GM18499 (cell line): ENCODE data around the gene DCST1.

Source experiments
- ATAC-seq: cut with Tn5 transposase; IDR thresholded peaks from one replicate; pipeline ENCODE4 v1.9.1; 2021; ENCODE audit warnings: moderate number of reproducible peaks; ENCODE audit not compliant: insufficient read depth, unreplicated experiment

DCST1 gene

GRCh38 chr1:155012026-155012546 lies 21.5 kb upstream of the DCST1 start:
- no peak for ATAC-seq

GRCh38 chr1:155012776-155013602 lies 20.6 kb upstream of the DCST1 start:
- ATAC-seq = no peak

DNA sequence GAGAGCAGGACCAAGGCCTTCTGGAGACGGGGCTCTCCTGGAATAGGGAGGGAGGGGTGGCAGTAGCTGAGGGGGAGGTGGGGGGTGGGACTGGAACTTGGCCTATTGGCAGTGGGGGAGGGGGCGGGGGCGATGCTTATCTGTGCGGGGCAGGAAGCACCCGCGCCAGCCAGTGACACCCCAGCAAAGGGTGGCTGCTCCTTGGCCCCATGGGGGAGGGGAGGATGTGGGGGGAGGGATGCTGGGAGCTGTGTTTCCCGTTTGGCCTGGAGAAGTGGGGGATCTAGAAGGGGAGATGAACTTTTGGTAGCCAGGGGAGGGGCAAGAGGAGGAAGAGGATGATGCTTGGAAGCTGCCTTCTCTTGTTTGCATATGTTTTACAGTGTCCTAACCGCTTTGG lies 20.0 kb upstream of the DCST1 start:
- no peak for ATAC-seq

GRCh38 chr1:155014709-155015508 lies 18.7 kb upstream of the DCST1 start:
- ATAC-seq = no peak

GRCh38 chr1:155015527-155016230 lies 17.9 kb upstream of the DCST1 start:
- ATAC-seq = no peak

GRCh38 chr1:155016231-155016831 lies 17.3 kb upstream of the DCST1 start:
- no peak for ATAC-seq

DNA sequence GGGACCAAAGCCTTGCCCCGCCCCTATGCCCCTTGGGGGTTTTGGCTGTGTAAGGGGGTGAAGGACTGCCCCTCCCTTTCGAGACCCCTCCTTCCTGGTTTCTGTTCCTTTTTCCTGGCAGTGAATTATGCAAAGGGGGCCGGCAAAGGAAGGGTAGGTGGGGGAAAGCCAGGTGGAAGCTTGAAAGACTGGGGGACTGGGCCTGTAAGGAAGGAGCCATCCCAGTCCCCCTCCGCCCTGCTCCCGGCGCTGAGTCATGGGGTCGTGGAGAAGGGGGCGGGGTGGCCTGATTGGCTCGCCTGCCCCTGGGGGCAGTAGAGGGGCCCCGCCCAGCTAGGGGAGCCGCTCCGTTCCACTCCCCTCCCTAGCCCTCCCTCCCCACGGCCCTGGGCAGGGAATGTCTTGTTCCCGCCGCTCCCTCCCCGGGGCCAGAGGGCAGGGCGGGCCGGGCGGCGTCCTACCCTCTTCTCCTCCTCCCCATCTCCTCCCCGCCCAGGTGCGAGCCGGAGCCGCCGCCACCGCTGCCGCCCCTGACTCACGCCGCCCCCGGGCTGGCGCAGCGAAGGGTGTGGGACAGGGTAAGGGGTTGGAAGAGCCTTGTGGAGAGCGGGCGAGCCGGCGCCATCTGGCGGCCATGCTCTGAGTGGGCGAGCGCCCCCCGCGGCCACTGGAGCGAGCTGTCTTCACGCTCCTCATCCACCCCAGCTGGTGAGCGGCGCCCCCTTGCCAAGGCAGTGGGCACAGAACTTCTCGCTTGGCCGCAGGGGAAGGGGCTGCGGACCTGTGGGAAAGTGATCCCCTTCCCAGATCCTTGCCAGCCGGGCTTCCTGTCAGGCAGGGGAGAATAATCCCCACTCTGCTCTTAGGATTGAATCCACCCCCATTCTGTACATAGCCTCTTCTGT lies 16.3 kb upstream of the DCST1 start:
- no peak for ATAC-seq

DNA sequence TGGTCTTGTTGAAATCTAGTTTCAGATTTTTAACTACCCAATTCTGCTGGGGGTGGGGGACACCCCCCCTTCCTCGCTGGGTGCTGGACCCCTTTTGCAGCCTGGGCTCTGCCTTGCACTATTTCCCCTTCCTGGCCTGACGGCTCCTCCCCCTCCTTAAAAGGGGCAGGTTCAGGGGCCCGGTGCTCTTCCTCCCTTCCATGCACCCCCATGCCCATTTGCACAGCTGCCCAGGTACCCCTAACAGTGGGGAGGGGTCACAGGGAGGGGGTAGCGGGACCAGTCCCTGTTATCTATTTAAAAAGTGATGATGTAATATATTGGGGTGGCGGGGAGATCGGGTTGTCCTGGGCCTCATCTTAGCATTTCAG lies 15.7 kb upstream of the DCST1 start:
- ATAC-seq = no peak

GRCh38 chr1:155018617-155019348 lies 14.8 kb upstream of the DCST1 start:
- no peak for ATAC-seq

DNA sequence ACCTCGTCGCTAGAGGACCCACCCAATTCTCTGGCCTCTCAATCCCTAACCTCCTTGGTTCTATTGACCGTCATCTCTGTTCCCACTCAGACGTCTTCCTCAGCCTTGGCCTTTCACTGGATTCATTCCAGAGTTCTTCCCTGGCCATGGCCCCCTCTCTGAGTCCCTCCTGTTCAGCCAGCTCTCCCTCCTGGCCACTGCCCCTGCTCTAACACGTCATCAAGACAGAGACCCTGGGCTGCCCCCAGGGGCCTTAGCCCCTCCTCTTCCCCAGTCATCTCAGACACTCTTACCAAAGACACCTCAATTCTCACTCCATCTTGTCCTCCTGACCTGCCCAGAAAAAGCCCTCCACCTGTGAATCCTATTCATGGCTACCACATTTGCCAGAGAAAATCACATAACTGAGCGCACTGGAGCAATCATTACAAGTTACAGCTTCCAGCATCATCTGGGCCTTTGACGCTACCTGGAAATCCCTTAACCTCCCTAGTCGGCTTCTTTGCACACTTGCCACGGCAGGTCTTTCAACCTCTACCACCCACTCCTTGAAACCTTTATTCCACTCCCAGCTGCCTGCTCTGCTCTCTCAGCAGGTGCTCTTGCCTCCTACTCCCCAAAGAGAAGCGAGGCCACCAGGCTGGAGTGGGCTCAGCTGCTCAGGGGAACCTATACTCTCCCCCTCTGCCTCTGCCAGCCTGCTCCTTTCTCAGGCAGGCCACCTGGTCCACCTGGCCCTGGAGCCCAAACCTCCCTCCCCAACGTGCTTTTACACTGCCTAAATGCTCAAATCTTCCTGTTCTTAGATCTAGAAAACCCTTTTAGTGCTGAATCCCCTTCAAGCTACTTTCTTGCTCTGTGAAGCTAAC lies 14.0 kb upstream of the DCST1 start:
- ATAC-seq = no peak

- ATAC-seq = no peak
Measured at GRCh38 chr1:155022136-155022926, 11.3 kb upstream of the DCST1 start.

GRCh38 chr1:155022927-155023236 lies 10.7 kb upstream of the DCST1 start:
- ATAC-seq = no peak

DNA sequence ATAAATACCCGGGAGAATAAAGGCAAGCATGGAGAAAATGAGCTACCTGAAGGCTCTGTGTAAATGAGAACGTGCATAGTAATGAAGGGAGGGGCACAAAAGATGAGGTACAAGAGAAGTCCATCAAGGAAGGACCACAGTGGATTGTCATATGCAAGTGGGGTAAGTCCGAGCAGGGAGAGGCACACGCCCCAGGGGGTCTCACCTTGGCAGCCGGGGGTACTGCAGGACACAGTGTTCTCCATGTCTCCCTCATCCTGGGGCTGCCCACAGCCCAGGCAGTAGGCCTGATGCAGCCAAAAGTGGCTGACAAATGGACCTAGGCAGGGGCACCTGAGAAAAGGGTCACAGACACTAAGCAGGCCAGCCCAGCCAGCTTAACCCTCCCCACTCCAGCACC lies 10.0 kb upstream of the DCST1 start:
- no peak for ATAC-seq

DNA sequence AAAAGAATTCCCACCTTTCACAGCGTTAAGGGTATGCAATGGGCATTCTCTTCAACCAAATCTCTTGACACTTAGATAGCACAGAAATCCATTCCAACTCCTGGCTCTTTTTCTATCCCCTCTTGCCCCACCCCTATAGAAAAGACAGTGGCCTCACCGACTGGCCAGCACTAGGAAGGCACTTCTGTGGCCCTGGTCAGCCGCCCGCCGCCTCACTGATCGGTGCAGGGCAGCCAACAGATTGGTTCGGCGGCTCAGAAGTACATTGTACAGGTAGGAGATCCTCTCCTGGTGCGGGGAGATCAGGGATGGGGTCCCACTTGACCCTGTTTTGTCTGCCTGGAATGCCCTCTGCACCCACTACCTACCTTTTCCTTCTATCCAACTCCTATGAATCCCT lies 9.3 kb upstream of the DCST1 start:
- ATAC-seq = no peak

DNA sequence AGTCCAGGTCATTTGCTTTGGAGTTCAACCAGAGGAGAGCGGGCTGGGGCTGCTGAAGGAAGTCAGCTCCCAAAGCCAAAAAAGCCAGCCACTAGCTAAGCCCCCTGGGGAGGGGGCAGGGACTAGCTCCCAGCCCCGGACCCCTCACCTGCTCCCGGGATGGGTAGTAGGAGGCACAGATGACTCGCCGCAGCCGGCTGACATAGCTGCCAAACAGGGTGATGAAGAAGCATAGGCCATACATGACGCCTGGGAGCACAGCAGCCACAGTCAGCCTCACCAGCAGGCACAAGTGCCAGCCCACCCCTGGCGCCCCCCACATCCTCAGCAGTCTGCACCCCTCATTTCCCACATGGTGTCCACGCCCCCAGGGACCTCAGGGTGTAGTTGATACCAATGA lies 7.5 kb upstream of the DCST1 start:
- no peak for ATAC-seq

DNA sequence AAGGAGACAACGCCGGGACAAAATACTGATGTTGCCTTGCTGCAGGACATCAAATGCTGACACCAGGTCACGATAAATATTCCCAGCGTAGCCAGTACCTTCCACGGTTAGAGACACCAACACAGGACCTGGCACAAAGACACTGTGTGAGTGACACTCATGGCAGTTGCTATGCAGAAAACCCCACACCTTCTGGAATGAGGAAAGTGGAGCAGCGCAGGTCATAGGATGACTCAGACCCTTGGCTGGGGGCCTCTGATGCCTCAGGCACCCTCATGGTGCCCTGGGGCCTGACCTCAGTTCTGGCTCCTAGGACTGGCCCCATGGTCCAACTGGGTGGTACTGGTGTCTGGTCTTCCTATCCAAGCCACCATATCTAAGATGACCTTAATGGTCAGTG lies 7.0 kb upstream of the DCST1 start:
- ATAC-seq = no peak

DNA sequence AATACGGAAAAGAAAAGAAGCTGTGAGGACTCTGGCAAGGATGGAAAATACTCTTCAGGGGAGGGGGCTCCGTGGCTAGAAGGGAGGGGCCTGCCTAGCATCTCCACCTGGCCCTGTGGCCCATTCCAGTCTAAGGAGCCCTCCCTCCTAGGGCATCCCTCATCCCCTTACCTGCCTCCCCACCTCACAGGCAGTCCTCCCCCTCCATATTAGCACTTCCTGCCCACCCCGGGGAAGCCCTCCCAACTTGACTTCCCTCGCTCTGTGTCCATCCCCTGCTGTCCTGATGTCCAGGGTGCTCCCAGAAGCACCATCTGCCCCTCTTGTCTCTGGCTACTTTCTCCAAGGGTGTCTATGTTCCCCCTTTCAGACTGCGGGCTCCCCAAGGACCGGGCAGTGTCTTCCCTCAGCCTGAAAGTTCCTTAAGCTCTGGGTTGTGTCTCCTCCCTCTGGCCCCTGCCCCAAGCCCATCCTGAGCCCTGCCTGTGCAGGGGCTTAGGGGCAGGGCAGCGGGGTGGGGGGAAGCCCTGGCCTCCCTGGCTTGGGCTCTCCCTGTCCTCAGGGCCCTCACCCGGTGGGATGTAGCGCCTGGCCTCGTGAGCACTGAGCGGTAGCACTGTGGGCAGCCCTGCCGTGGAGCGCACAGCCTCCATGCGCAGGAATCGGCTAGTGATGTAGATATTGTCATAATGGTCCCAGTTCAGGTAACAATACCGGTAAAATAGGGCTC lies 3.9 kb upstream of the DCST1 start:
- no peak for ATAC-seq
